BLaER1 (cell line): ENCODE measurements around the gene DDX42.
"Not testable (repeated sequence)": the region's sequence is repeated elsewhere in the genome, so short reads cannot be mapped to it uniquely, and the experiment has no call there.

Experiments
- H3K27ac ChIP-seq: shearing (Covaris generic); formaldehyde crosslinking; 2 replicates; pipeline ENCODE4 v1.8.1; 2022
- H3K27me3 ChIP-seq: shearing (Covaris generic); formaldehyde crosslinking; 2 replicates; pipeline ENCODE4 v1.8.1; 2022
- H3K36me3 ChIP-seq: shearing (Covaris generic); formaldehyde crosslinking; 2 replicates; pipeline ENCODE4 v1.8.1; 2022
- H3K4me1 ChIP-seq: shearing (Covaris generic); formaldehyde crosslinking; 2 replicates; pipeline ENCODE4 v1.8.1; 2022
- H3K4me2 ChIP-seq: shearing (Covaris generic); formaldehyde crosslinking; 2 replicates; pipeline ENCODE4 v1.8.1; 2022
- H3K4me3 ChIP-seq: shearing (Covaris generic); formaldehyde crosslinking; 2 replicates; pipeline ENCODE4 v1.8.1; 2022
- H3K9ac ChIP-seq: shearing (Covaris generic); formaldehyde crosslinking; 2 replicates; pipeline ENCODE4 v1.8.1; 2022
- H3K9me3 ChIP-seq: shearing (Covaris generic); formaldehyde crosslinking; 2 replicates; pipeline ENCODE4 v1.8.1; 2022
- H4K20me1 ChIP-seq: shearing (Covaris generic); formaldehyde crosslinking; 2 replicates; pipeline ENCODE4 v1.8.1; 2022
- Cebpa-rat ChIP-seq: shearing (Covaris generic); IDR thresholded peaks from 2 replicates; pipeline ENCODE4 v1.8.1; 2022

DDX42 gene

GRCh38 chr17:63854709-63855108 is 80.7 kb downstream of the DDX42 start:
- no peak for TF ChIP-seq Cebpa-rat
- H4K20me1 ChIP-seq = no peaks in the 10 kb centered on the region
- H3K9me3 ChIP-seq = no peaks in the 10 kb centered on the region
- H3K27me3 ChIP-seq = no peaks in the 10 kb centered on the region
- no peak overlapping the region for H3K27ac ChIP-seq
- H3K4me2 ChIP-seq = no peak overlapping the region
- 0 out of 2 replicates have a peak, but pooled peaks cover 4% of the 10 kb centered on the region for H3K4me1 ChIP-seq
- no peak overlapping the region for H3K4me3 ChIP-seq
- H3K9ac ChIP-seq = no peak overlapping the region
- no peaks in the 10 kb centered on the region for H3K36me3 ChIP-seq

GRCh38 chr17:63855185-63855584 is 81.2 kb downstream of the DDX42 start:
- Histone ChIP-seq H3K4me1 (no peaks in the 10 kb centered on the region), H3K36me3 (no peaks in the 10 kb centered on the region)
- TF ChIP-seq Cebpa-rat = no peak

GRCh38 chr17:63856425-63856824 is 82.5 kb downstream of the DDX42 start:
- H3K27me3 ChIP-seq, H3K36me3 ChIP-seq, H3K9me3 ChIP-seq, H3K27ac ChIP-seq, H3K4me3 ChIP-seq, H3K4me1 ChIP-seq, H3K4me2 ChIP-seq, H4K20me1 ChIP-seq, H3K9ac ChIP-seq: not testable (repeated sequence)

More at GRCh38 chr17:63855185-63855584, 81.2 kb downstream of the DDX42 start:
- Histone ChIP-seq H3K27ac (no peak overlapping the region), H3K4me3 (no peak overlapping the region), H3K27me3 (no peaks in the 10 kb centered on the region), H3K4me2 (no peak overlapping the region), H3K9ac (no peak overlapping the region), H4K20me1 (no peaks in the 10 kb centered on the region), H3K9me3 (no peaks in the 10 kb centered on the region)

- H3K4me1 ChIP-seq = no peaks in the 10 kb centered on the region
- H3K9ac ChIP-seq = no peak overlapping the region
- H4K20me1 ChIP-seq = no peaks in the 10 kb centered on the region
- H3K9me3 ChIP-seq = no peaks in the 10 kb centered on the region
- no peak overlapping the region for H3K4me3 ChIP-seq
- TF ChIP-seq Cebpa-rat = no peak
- no peaks in the 10 kb centered on the region for H3K36me3 ChIP-seq
- H3K27ac ChIP-seq = no peak overlapping the region
- no peaks in the 10 kb centered on the region for H3K27me3 ChIP-seq
- H3K4me2 ChIP-seq = no peak overlapping the region
These were observed 85.3 kb downstream of the DDX42 start for GRCh38 chr17:63859257-63859656.

- H3K4me1 ChIP-seq, H3K9ac ChIP-seq, H3K4me2 ChIP-seq, H4K20me1 ChIP-seq, H3K4me3 ChIP-seq, H3K9me3 ChIP-seq, H3K27me3 ChIP-seq, H3K27ac ChIP-seq, H3K36me3 ChIP-seq: not testable (repeated sequence)
These were observed 92.7 kb downstream of the DDX42 start for GRCh38 chr17:63866625-63867024.
